22Rv1 (cell line): ENCODE results near the gene NRF1.

Source experiments
- ZFX ChIP-seq: fragments of 450-650 bp; IDR thresholded peaks from 2 replicates; pipeline ENCODE4 v1.6.1; 2017; ENCODE audit warnings: antibody characterized with exemption, borderline replicate concordance
- TF ChIP-seq, protein P1 (sequence below): fragments of 450-650 bp; IDR thresholded peaks from 2 replicates; pipeline ENCODE4 v1.5.1; 2017; ENCODE audit warnings: mild to moderate bottlenecking

GRCh38 chr7:129613016-129613337, 1.5 kb downstream of the NRF1 start:
- TF ChIP-seq, protein P1, sequence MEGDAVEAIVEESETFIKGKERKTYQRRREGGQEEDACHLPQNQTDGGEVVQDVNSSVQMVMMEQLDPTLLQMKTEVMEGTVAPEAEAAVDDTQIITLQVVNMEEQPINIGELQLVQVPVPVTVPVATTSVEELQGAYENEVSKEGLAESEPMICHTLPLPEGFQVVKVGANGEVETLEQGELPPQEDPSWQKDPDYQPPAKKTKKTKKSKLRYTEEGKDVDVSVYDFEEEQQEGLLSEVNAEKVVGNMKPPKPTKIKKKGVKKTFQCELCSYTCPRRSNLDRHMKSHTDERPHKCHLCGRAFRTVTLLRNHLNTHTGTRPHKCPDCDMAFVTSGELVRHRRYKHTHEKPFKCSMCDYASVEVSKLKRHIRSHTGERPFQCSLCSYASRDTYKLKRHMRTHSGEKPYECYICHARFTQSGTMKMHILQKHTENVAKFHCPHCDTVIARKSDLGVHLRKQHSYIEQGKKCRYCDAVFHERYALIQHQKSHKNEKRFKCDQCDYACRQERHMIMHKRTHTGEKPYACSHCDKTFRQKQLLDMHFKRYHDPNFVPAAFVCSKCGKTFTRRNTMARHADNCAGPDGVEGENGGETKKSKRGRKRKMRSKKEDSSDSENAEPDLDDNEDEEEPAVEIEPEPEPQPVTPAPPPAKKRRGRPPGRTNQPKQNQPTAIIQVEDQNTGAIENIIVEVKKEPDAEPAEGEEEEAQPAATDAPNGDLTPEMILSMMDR = peak; percentile 58
- TF ChIP-seq ZFX = no peak
